Activated naive CD4-positive, alpha-beta T cell treated with Interleukin-2 at 50 U/mL for 16 hours (primary cell): ENCODE data around the gene CRAT.

ENCODE experiments used
- DNase-seq: peaks from one replicate; pipeline ENCODE4 v3.0.0-alpha.2; 2020

Gene CRAT

DNA sequence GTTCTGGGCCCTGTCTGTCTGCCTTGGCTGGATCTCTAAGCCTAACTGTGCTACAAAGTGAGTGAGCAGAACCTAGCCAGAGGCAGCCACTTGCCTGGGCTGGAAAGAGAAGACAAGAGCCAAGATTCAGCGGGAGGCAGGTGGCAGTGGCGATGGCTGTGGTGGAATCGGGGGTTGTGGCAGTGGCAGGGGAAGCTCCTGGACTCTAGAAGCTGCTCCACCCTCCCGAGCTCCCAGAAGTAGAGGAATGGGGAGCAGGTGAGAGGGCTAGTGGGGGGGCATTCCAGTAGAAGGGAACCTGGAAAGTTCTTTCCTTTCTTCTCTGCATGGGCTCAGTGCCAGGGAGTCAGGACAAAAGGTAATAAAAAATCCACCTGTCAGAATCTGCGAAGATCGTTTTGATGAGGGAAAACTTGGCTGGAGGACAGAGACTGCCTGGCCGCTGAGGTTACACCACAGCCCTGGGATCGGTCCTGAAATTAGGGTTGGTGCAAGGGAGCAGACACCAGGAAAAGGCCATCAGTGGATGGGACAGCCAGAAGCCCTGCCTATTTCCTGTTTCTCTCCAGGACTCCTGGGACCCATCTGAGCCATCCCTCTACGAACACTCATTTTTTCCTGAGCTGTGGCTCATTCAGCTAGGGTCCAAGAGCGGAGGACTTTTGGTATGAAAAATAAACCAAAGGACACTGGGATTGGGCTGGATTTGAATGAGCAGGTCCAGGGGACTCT lies 1.6 kb downstream of the CRAT start:
- DNase-seq: no peak

DNA sequence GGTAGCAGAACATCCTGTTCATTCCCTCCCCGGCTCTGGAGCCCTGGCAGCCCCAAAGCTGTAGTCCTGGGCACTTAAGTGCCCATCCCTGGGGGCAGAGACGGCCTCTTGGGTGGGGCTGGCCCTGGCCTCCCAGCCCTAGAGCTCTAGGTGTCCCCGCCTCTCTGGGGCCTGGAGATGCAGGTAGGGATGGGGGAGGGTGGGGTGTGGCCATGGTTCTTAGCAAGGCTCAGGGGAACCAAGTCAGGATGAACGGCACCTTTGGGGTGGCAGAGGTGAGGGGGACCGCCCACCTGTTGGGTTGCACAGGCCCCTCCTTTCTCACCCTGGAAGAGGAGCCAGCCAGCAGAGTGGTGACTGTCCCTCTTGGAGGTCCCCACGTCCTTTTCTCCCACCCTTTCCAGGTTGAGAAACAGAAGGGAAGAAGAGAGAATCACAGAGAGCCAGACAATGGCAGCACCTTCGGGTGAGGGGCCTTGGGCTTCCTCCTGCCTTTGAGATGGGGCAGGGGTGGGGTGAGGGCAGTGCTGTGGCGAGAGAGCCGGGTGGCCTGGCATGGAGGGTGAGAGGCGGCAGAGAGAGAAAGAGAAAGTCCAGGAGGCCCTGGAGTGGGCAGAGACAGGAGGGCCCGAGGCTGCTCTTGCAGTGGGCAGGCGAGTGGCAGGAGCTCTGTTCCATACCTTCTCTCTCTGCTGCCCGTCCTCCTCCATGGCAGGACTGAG lies 2.3 kb downstream of the CRAT start:
- DNase-seq: no peak

DNA sequence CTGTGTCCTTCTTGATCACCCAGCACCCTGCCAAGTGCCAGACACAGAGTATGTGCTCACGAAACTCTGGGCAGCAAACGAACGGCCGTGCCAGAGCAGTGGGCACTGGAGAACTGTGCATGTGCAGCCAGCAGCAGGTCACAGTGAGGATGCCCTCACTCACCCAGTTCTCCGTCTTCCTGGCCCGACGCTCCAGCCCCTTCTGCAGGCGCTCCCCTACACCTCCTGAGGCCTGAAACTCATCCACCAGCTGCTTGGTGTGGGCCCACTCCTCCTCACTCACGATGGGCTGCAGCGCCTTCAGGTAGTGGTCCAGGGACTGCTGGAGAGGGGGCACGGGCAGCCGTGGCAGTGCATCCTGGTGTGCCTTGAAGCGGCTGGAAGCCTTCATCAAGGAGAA lies 2.9 kb downstream of the CRAT start:
- DNase-seq: no peak

DNA sequence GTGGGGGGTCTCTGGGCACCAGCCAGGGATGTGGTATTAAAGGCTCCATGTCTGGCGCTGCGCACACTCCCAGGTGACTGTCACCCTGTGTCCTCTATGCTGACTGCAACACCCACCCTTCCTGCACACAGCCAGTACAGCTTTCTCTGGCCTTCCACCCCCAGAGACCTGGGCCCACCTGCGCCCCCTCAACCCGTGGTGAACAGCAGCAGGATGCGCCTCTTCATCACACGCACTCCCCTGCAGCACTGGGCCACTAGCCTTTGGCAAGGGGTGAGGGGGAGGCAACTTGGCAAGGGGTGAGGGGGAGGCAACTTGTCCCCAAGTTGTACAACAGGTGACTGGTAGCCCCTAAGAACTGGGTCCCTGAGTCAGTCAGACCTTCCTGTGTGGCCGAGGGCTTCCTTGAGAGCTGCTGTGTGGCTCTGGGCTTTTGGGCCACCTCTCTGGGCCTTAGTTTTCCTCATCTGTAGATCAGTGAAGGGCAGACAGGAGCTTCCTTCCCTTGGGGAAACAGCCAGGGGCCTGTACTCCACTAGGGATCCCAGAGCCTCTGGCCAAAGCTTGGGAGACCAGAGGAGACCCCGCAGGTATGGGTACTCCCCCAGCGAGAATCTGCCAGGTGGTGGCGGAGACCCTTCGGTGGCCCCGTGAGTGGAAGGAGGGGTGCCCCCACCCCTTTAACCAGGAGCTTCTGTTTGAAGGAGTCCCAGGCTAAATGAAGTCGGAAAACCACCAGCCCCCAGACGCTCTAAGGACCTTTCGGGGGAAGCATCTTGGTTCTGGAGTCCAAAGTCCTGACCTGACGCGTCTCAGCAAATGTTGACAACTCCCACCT lies 4.5 kb downstream of the CRAT start:
- DNase-seq: no peak

DNA sequence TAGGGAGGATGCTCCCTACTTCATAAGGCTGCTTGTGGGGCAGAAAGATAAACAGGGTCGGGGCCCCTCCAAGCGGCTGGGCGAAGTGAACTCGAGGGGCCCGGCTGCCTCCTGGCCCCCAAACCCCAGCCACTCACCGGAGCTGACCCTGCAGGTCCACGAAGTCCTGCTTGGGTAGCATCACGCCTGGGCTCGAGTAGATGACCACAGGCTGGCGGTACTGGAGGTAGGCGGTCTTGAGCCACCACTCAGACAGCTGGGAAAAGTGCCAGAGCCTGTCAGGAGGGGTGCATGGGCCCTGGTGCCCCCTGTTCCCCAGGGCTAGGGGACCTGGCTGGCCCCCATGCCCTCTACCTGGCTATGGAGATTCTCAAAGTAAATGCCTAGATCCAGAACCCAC lies 6.5 kb downstream of the CRAT start:
- DNase-seq: no peak

DNA sequence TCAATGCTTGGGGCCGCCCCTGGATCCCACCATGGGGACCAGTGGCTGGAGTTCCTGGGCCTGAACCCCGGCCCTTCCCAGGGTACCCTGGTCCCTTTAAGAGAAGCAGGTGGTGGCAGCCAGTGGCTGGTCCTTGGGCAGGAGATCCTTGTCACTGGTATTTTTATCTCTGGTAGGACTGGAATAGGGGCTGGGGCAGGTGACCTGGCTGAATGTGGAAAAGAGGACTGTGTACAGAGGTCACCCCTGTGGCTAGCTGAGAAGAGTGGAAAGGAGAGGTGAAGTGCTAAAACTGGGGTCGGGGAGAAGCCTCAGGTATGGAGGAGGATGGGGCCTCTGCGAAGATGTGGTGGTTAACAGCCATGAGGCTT lies 7.0 kb downstream of the CRAT start:
- DNase-seq: no peak

DNA sequence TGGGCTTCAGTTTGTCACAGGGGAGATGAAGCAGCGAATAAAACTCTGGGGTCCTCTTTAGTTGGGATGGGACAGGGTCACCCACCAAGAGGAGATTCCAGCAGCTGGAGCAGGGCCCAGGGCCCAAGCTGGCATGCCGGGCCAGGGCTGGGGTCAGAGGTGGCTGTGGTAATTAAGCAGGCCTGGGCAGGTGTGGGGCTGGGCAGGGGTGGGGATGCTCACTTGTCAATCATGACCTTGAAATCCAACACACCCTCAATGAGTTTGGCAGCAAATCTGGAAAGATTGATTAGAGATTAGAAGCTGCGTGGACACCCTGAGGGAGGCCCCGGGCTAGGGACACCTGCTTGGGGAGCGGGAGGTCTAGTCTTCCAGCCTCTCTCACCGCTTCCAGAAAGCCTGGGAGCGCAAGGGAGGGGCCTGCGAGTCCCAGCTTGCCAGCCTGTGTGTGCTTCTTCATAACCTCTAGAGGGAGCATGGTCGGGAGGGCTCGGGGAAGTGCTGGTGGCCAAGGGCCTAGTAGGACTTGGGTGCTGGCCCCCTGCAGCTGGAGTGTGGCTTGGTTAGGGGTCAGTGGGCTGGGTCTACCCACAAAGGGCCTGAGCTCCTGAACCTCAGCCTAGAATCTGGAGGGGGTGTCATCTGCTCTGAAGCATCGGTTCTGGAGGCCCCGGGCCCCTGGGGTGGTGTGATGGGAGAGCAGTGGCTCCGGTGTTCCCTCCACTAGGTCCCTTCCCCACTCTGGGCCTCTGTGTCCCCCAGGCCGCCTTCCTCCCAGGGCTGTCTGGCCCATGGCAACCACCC lies 7.6 kb downstream of the CRAT start:
- DNase-seq: no peak

DNA sequence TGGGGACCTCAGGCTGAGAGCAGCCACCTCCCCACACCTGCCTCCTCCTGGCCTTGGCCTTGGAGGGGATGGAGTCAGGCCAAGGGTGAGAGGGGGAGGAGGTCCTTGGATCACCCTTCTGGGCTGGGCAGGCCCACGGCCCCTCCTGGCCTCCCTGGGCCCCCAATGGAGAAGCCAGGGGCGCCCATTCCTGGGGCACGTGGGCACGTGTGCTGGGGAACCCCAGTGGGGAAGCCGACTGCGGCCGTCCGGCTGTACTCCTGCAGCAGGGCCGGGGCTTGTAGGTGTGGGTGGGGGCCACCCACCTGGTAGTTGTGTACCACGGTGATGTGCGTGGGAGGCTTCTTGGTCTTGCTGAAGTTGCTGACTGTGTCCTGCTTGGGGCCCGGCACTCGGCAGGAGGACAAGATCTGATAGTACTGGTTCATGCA lies 8.5 kb downstream of the CRAT start:
- DNase-seq: no peak

DNA sequence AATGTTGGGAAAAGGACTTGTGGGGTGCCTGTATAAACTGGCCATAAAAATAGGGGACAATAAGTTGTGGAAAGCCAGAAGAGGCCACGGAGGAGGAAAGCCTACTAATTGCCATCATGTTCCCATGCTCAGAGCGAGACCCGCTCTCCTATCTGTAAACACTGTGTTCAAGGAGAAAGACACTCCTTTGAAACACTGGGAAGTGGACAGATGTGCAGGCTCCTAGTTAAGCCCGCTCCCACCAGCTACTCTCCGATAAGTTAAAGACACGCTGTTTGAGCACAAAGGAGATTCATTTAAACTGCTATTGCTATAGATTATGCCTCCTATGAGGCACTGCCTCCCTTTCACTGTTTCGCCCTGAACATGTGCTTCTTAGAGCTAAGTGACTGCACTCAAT lies 9.3 kb downstream of the CRAT start:
- no peak for DNase-seq

DNA sequence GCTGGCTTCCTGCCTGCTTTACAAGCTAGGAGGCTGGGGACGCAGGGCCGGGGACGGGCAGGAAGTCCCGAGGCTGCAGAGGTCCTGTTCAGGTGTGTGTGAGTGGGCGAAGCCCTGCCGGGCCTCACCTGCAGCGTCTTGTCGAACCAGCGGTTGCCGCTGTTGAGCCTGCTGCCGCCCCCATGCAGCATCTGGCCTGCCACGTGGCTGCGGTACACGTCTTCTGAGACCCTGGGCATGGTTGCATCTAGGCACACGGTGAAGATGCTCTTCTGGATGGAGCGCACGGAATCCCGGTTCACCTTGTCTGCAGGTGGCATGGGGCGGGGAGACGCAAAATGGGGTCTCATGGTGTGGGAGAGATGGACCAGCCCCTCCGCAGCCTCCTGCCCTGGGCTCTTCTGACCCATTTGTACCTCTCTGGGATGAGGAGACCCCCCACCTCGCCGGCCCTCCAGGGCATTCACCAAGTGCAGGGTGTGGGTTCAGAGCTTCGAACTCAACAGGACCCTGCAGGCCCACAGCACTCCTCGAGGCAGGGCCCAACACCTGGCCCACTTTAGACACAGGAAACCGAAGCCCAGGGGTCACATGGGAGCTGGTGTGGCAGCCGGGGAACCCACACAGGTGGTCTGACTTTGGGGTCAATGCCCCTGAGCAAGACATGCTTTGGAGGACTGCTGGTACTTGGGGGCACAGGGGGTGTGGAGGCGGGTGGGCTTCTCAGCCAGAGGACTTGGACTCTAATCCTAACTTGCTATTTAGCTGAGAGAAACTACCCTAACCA lies 10.0 kb downstream of the CRAT start:
- DNase-seq: no peak

DNA sequence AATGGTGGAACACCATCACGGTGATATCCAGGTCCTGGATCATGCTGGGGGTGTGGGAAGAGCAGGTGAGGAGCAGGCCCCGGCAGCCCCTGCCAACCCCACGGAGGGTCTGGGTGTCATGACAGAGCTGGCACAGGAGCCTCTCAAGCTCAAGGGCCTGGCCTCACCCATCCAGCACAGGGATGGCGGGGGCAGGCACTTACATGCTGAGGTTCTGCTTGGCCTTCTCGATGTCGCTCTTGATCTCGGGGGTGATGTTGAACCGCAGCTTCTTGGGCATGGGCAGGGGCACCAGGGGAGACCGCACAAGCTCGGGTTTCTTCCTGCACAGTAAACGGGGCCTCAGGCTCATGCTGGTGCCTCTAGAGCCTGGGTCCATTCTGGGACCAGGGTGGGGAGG lies 12.3 kb downstream of the CRAT start:
- no peak for DNase-seq

DNA sequence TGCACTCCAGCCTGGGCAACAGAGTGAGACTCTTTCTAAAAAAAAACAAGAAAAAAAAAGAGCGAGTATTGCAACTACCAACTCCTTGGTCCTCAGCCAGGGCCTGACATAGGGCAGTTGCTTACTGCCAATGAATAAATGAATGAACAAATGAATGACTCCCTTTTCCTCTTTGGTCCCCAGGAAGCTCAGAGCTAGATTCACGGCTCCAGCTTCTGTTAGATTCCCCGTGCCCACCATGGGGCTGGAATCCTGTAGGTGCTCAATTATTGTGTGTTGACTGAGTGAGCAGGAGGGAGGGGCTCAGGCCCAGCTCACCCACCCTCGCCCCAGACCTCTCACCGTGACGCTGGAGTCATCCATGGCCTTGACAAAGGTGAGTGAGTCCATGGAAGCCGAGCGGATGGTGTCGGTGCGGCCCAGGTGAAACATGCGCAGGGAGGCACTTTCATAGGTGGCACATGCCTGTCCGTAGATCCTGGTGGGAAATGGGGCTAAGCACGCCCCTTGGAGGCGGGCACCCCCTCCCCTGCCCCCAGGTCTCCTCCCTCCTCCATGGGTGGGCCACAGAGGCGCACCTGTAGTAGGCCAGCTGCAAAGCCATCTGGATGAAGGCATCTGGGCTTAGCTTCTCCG lies 12.8 kb downstream of the CRAT start:
- DNase-seq: no peak

DNA sequence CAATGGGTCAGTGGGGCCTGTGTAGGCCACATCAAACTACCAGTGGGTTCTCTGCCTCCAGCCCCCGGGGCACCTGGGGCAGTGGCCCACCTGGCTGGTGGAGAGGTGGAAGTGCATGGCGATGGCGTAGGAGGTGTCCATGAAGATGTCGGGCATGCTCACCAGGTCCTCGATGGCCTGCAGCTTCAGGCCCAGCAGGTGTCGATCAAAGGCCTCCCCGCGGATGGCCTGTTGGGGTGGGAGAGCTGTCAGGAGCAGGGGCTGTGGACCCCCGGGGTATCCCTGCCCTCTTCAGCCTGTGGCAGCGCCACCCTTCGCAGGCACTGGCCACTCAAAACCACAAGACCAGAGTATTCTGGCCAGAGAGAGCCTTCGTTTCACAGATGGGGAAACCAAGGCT lies 14.7 kb downstream of the CRAT start:
- no peak for DNase-seq

DNA sequence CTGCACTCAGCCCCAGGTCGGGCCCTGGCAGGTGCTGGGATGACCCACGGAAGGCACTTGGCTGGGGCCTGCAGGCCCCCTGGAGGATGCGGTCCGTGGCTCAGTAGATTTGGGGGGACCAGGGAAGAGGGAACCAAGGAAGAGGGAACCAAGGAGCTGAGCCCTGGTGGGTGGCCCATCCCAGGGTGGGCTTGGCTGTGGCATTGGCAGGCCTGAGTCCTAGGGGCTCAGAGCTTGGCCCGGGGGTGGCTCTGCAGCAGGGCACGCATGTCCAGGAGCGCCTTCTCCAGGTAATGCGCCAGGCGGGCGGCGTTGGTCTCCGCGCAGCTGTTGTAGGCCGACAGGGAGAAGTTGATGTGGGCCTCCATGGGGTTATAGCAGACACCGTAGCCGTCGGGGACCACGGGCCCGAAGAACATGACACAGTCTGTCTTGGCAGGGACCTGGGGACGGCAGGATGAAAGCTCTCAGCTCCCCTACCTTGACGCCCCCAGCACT lies 15.4 kb downstream of the CRAT start:
- no peak for DNase-seq

DNA sequence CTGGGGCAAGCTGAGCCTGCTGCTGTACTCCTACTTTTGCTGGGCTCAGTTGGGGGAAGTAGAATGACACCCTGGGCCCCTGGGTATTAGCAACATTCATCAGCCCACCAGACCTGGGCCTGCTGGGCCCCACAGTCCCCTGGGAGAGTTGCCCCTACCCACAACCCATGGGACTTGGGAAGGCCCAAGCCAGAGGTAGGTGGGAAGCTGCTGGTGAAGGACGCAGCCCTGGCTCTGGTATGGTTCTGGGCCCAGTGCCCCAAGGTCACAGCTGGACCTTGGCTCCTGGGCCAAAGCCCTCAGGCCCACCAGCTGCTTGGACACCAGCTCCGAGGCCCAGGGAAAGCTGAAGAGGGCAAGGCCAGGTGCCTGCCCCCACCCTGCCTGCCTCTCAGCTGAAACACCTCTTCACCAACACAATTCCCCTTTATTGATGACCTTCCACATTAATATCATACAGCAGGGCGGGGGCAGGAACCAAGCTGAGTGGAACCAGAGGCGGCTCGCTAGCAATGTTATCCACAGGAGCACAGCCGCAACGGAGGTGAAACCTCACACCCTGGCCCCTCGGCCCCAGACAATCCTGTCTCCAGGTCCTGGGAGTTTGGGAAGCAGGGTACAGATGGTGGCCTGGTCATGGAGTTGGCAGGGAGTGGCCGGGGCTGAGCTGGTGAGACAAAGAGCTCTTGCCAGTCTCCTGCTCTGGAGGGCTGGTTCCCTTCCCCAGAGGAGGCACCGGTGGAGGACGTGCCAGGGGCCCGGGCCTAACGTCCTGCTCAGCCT lies 16.0 kb downstream of the CRAT start:
- no peak for DNase-seq

DNA sequence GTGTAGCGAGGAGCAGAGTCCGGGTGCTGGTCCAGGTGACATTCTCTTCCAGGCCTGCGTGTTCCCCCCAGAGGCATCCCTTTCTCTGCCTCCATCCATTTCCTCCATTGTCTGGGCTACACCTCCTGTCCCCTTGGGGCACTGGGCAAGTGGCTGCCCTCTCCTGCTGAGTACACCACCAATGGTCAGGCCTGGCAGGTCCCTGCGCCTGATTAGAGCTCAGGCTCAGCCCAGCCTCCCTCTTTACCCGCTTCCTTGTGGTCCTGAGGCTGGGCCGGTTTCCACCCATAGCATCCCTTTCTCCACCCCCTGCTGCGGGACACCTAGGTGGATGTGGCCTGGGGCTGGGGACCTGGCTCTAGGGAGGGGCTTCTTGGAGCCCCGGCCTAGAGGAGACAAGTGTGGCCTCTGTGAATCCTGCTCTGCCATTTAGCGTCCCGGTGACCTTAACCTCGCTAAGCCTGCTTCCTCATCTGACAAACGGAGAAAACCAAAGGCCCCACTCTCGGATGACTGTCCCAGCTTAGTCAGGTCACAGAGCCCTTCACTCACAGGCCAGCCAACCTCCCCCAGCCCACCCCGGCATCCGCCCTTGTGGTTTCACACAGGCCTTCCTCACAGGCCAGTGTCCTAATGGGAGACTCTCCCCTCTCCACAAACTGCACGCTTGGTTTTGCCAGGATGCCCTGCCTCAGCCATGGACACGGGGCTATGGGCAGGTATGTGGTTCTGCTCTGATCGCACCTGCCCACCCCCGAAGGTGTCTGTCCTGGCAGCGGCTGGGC lies 16.8 kb downstream of the CRAT start:
- DNase-seq: no peak

DNA sequence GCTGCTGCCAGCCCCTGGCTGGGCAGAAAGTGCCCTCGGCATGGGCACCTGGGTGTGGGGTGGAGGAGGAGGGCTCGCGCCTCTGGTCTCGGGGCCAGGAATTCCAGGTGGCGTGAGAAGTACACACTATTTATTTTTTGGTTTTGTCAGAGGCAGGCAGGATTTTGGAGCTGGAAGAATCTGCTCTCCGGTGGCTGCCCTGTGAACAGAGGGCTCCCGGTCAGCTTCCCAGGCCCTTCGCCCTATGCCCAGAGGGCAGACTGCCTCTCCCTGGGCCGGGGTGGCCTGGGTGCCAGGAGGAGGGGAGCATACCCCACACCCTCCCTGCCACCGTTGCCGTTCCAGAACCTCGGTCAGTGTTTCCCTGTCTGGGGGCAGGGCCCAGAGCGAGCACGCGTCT lies 21.3 kb downstream of the CRAT start:
- no peak for DNase-seq

DNA sequence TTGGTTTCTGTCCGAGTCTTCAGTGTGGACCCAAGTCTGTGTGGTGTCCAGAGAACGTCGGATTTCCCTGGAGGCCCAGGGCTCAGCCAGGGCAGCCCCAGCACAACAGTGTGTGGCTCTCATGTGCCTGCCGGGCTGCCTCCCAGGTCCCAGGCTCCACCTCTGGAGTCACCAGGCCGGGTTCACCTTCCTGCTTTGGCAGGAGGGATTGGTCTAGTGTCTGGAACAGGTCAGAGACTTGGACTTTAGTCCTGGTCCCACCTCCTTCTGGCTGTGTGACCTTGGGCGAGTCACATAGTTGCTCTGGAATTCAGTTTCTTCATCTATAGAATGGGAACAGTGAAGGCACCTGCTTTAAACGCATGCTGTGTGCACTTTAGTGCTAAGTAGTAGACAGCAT lies 26.5 kb downstream of the CRAT start:
- DNase-seq: no peak

DNA sequence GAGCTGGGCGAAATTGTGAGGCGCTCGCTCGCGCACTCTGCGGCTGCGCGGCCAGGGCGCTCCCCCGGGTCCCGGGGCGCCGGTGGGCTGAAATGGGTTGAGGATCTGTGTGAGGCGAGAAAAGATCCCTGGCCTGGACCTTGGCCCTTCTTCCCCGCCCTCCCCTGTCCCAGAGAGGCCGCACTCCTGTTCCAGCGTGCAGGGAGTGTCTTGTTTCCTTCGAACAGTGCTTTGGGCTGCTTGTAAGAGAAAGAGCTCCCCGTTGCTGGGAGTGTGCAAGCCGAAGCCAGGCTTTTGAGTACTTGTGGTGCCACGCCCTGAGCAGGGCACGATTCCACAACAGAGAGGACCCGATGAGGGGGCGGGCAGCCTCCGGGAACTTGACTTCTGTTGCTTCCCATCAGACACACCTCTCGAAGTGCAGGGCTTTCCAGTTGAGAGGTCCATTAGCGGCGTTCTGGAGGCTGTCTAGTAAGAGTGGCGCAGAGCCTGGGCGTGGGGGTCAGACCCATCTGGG lies 29.1 kb downstream of the CRAT start:
- DNase-seq: no peak
